GM18858 (cell line): Measurements from ENCODE around the gene CLDN17.
A peak's percentile ranks its signal among the peaks of the same experiment; 100 is the strongest.

ENCODE experiments used
- ATAC-seq: cut with Tn5 transposase; IDR thresholded peaks from one replicate; pipeline ENCODE4 v1.9.1; 2021; ENCODE audit not compliant: unreplicated experiment

Gene CLDN17, protein sequence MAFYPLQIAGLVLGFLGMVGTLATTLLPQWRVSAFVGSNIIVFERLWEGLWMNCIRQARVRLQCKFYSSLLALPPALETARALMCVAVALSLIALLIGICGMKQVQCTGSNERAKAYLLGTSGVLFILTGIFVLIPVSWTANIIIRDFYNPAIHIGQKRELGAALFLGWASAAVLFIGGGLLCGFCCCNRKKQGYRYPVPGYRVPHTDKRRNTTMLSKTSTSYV

GRCh38 chr21:30166705-30167104 lies at the start of gene CLDN17:
CLDN17 (minus strand) TSS chr21:30166805; CDS start chr21:30166617, 188 bp downstream.
- ATAC-seq: no peak

- ATAC-seq: no peak
These were observed 49.6 kb upstream of the CLDN17 start, which contains the start of gene CLDN8 for GRCh38 chr21:30216041-30216723. CLDN8 (minus strand) TSS chr21:30216097; CDS start chr21:30215925, 172 bp downstream.

DNA sequence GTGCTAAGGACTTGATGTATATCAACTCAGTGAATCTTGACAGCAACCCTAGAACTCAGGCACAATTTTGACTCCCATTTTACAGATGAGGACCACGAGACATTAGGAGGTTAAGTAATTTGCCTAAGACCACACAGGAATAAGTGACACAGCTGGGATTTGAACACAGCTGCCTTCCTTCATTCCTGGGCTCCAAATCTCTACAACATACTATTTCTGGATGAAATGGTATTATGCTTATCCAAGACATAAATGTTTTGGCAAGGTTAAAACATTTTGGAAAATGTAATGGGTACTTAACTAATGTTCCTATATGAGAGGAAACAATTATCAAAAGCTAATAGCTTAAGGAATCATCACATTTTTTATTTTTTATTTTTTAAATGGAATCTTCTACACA lies 44.5 kb upstream of the CLDN17 start:
- no peak for ATAC-seq

- no peak for ATAC-seq
These were observed 43.0 kb upstream of the CLDN17 start for GRCh38 chr21:30209601-30210000.

- no peak for ATAC-seq
These were observed 40.6 kb upstream of the CLDN17 start for GRCh38 chr21:30207252-30207579.

DNA sequence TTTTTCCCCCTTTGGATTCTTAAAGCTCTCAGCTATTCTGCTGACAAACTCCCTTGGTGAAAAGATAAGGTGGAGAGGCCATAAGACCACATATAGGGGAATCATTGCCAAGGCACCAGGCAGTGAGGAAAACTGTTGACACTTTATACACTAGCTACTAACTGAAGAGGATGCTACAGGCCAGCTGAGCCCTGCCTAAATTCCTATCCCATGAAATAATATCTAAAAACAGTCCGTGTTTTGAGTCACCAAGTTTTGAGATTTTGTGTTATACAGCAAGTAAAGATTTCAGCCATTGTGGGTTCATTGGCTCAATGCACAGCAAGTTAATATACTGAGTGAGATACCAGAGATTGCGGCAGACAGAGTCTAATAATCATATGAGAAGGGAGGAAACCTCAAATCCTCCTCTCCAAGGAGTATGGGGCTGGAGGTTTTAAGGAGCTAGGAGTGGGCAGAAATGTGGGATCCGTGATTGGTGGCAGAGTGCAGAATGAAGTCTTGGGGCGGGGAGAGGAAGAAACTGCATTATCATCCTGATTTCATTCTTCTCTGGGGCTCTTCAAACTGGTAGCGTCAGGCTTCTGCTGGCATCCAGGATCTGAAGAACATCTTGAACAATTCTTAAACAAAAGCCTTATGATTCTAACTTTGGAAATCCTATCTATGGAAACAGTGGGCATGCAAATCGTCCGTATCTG lies 40.1 kb upstream of the CLDN17 start:
- no peak for ATAC-seq

DNA sequence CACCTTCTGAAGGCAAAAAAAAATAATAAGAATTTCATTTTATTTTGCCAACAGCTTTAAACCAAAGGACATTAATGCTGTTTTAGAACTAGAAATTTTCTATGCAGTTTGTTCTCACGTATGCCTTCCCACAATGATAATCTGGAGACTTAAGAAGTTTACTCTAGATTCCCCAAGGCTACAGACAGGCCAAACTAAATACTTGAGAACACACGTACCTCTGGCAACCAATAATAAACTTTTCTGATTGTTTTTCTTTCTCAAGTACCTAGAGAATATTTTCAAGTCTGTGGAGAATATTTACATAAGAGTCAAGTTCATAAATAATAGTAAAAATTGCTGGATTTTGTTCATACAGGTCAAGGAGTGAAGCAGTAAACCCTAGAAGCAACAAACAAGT lies 33.4 kb upstream of the CLDN17 start:
- ATAC-seq: no peak

- peak; percentile 57 for ATAC-seq
These were observed 28.2 kb upstream of the CLDN17 start for GRCh38 chr21:30194701-30195299.

- ATAC-seq: no peak
These were observed 26.6 kb upstream of the CLDN17 start for GRCh38 chr21:30193201-30193600.

GRCh38 chr21:30190554-30190953 lies 23.9 kb upstream of the CLDN17 start:
- no peak for ATAC-seq

DNA sequence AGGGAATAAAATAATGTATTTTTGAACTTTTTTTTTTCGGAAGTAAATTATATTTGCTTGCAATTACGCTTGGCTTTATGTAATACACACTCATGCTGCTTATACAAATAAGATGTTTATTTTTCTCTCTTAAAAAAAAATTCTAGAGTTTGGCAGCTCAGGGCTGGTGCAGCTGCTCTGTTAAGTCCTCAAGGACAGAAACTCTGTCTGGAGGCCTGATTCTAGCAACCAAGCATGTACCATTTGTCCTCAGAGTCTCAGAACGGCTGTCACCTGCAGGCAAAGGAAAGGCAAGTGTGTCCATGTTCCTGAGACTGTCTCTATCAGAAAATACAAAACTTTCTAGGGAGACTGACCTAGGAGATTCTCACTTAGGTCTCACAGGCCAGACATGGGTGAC lies 23.2 kb upstream of the CLDN17 start:
- no peak for ATAC-seq

- no peak for ATAC-seq
These were observed 19.6 kb upstream of the CLDN17 start for GRCh38 chr21:30186242-30186641.

- ATAC-seq: no peak
These were observed 1.5 kb upstream of the CLDN17 start for GRCh38 chr21:30168086-30168485.

- no peak for ATAC-seq
These were observed 434 bp downstream of the CLDN17 start for GRCh38 chr21:30166171-30166570.

DNA sequence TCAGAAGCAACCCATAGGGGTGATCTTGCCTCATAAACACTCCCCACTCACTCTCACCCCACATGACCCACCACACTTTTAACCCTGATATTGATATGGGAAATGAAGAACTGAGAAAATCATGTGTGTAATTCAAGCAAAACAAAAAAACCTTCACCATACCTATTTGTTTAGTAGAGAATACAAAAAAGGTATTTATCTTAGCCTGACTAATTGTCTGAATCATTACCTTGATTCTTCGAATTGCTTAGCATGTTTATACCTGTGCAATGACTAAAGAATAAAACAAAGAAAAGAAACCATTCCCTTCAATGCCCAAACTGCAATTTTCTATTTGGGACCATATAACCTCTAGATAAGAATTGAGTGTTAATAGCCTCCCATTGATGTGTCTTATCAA lies 1.8 kb downstream of the CLDN17 start:
- no peak for ATAC-seq

- no peak for ATAC-seq
These were observed 12.8 kb downstream of the CLDN17 start for GRCh38 chr21:30153697-30154340.

DNA sequence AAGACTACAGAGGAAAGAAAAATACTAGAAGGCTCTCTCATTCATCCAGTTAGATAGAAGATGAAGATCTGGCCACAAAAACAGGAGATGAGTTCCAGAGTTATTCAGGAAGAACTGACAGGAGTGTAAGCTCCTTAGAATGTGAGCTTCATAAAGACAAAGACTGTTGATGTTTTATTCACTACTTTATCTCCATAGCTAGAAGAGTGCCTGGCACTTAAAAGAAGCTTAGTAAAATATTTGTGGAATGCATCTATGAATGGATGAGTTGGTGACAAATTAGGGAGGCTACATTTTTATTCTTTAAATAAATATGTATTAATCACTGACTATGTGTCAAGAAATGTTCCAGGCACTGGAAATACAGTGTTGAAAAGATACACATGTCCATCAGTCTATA lies 13.8 kb downstream of the CLDN17 start:
- no peak for ATAC-seq

DNA sequence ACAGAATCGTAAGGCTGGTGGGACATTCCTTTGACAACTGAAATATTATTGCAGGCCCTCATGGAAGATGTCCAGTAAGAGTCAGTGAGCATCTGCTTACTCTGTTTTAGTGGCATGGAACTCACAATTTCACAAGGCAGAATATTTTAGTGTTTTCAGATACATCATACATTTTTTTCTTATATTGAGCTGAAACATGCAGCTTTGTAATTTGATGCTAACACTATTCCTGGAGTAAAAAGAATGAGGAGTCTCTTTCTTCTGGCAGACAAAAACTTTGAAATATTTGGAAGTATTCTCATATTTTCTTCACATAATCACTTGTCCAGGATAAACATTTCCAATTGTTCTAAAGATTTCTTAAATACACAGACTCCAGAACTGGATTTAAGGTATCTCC lies 17.7 kb downstream of the CLDN17 start:
- no peak for ATAC-seq

DNA sequence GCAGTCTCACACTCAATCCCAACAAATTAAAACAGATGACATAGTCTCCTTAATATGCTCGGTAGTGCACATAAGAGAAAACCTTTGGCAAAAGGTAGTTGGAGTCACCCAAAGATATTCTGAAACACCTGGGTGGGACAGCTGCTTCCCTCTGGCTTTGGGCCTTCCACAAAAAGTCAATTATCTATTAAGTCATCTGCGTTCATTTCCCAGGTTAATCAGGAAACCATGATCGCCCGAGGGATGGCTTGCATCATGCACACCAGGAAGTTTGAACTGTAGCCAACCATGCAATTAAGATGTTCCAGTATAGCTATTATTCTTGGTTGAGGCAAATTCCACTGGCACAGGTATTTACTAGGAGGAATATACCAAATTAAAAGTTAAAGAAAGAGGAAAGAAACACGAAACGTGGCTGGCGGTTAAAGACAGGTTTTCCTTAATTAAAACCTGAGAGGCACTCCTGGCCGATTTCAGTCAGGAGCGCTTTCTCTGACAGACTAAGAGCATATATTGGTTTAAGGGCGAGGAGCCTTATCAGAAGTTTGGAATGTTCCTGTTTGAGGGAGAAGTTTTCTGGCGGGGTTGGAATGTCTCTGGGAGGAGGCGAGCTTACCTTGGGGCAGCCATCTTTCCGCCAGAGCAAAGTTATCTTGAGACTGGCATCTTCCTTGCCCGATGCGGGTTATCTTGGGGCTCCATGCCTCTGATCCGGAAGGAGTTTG lies 19.9 kb downstream of the CLDN17 start:
- no peak for ATAC-seq

DNA sequence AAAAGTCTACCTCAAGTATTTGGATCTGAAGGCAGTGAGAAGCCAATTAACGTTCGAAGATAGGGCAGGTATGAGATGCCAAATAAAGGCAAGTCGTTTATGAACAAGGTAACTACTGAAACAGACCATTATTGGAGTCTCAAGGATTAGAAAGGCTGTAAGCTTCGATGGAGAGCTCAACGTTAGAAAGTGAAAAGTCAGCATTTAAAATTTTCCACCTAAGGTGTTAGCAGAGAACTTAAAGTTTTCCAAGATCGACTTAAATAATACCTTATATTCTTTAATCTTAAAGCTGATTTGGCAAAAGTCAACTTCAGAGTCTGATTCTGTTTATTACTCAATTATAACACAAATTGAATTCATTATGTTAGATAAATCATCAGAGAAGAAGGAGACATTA lies 28.1 kb downstream of the CLDN17 start:
- no peak for ATAC-seq

DNA sequence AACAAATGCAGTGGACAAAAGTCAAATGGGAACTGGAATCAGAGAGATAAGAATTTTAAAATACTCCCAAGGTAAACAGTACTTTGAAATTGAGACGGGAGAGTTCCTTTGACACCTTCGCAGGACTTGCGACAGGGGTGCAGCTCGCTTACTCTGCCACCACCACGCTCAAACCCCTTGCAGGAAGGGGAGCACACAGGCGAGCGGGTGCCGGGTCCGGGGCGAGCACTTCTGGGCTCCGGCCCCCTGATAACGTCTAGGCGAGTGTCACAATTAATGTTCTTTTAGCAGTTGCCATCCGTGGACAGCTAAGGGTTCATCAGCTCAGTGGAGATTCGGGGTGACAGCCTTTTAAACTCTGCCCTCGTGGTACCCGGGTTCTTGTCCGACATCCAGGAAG lies 37.4 kb downstream of the CLDN17 start:
- no peak for ATAC-seq
